ENCODE measurements around the gene PPP3CA.

The PPP3CA gene

DNA sequence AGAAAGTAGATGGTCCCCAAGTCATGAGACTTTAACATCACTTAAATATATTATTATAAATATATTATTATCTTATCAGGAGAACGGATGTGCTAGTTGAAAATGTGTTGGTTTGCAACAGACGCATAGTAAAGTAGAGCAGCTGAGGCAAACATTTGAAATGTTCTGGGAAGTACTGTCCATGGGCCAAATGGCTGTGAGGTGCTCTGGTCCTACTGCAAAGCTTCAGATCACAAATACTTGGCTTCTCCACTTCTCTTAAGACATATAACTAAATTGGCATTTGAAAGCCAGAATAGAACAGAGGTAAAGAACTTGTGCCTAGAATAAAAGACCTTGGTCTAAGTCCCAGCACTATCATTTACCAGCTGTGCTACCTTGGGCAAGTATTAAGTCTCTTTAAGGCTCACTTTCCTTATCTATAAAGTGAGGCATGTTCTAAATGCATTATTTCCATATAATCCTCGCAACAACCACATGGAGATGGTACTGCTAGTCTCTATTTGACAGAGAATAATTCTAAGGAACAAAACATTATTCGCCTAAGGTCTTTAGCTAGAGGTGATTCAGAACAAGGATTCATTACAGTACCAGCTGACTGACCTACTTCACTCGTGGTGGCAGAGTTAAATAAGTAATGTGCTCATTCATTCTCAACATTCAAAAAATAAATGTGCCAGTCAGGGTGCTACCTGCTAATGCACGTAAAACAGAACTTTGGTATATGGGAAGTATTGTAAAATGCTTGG lies 297.1 kb downstream of the PPP3CA start:
- DNase-seq (ENCODE audit: low read depth), result no peak

- DNase-seq (ENCODE audit: low read depth), result no peak
Observed at GRCh38 chr4:101049549-101050001, 297.8 kb downstream of the PPP3CA start.

DNA sequence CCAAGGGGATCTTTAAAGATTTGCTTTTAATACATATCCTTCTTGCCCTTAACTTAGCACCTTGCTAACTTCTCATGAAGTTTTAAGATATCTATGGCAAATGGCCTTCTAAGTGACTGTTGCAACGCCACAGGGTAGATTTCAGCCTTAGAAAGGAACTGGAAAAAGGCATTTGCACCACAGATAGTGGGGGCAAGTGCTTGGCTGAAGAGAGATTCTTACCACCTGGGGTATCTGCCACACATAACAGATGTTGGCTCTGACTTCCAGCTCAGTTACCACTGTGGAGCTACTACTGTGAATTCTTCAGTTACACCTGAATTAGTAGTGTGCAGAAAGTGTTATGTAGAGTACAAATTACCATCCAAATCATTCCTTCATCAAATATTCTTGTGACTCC lies 302.6 kb downstream of the PPP3CA start:
- no peak for DNase-seq (ENCODE audit: low read depth)

GRCh38 chr4:101042847-101043246 lies 304.5 kb downstream of the PPP3CA start:
- no peak for DNase-seq (ENCODE audit: low read depth)

GRCh38 chr4:101040776-101041175 lies 306.6 kb downstream of the PPP3CA start:
- no peak for DNase-seq (ENCODE audit: low read depth)

DNA sequence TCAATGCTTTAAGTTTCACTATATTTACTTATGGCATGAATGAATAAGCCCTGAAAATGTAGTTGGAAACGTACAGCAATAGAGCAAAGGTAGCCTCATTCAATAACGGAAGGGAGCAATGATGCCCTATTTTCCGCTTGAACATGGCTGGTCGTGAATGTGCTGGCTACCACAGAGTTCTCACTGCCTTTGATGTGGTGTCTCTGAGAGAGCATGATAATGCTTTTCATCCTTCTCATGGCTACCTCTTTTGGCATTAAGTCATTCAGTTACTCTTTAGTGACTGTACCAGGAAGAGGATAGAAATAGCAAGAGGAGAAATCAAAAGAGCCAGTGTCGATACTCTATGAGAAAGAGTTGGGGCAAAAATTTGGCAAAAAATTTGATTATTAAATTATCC lies 308.0 kb downstream of the PPP3CA start:
- no peak for DNase-seq (ENCODE audit: low read depth)

GRCh38 chr4:101037938-101038413 lies 309.4 kb downstream of the PPP3CA start:
- DNase-seq (ENCODE audit: low read depth), result no peak

GRCh38 chr4:101037249-101037648 lies 310.1 kb downstream of the PPP3CA start:
- DNase-seq (ENCODE audit: low read depth), result no peak

DNA sequence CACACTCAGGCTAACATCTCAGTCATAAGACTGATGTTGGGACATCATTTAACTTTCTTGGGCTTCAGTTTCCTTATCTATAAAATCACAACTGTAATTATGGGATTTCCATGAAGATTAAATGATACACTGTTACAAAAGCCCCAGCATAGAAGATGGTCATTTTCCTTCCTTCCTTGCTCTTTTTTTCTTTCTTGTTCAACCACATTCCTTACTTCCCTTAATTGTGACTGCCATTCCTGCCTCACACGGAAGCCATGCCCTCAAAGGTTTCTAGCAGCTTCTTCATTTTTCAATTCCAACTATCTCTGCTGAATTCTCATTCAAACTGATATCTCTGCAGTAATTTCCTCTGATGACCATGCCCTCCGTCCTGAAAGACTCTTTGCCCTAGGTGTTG lies 311.8 kb downstream of the PPP3CA start:
- no peak for DNase-seq (ENCODE audit: low read depth)

GRCh38 chr4:101033986-101034385 lies 313.3 kb downstream of the PPP3CA start:
- no peak for DNase-seq (ENCODE audit: low read depth)

DNA sequence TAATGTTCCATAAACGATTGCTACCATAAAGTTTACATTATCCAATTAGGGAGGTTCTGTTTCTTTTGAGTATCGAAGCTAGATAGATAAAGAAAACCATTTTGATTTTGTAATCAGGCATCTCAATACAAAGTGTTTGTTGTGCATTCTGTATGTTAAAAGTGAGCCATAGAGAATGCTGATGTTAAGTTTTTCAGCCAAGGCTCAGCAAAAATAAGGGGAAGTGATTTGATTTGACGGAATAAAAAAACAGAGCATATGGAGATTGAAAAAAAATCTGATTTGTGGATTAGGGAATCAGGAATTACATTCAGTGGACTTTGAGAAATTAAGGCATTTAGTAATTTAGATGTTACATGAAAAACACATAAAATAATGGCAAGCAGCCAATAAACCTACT lies 314.8 kb downstream of the PPP3CA start:
- no peak for DNase-seq (ENCODE audit: low read depth)

- DNase-seq (ENCODE audit: low read depth), result no peak
Observed at GRCh38 chr4:101031971-101032370, 315.4 kb downstream of the PPP3CA start.

GRCh38 chr4:101028886-101029285 lies 318.4 kb downstream of the PPP3CA start:
- DNase-seq (ENCODE audit: low read depth), result no peak

DNA sequence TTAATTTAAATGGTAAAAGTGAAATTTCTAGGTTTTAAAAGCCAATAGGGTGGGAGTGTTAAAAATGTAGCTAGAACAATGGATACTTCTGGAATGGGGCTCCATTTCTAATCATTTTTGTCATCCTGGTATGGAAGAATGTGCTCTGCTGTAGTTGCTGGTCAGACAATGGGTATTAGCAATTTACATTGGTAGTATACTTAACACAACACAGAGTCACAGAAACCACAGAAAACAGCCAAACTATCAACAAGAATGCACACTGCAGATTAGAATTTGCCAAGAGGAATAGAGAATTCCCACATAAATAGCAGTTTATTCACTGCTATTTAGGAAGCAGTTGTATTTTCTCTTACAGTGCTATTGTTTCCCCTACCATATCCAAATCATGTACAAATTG lies 319.6 kb downstream of the PPP3CA start:
- DNase-seq (ENCODE audit: low read depth), result no peak

DNA sequence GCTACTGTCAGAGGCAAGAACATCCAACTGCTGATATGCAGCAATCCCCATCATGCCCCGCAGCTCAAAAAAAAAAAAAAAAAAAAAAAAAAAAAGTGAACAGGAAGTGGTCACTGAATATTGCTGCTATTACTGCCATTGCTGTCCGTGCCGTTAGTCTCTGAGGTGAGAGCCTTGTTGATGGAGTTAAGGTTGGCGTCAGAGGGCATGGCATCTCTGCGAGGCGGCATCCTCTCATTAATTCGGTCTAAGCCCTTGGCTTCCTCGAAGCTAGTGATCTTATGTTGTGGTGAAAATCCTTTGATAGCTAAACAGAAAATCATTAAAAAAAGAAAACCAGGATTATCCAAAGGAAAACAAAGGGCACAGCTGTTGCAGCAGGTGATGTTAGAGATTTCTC lies 321.6 kb downstream of the PPP3CA start:
- DNase-seq (ENCODE audit: low read depth), result no peak

DNA sequence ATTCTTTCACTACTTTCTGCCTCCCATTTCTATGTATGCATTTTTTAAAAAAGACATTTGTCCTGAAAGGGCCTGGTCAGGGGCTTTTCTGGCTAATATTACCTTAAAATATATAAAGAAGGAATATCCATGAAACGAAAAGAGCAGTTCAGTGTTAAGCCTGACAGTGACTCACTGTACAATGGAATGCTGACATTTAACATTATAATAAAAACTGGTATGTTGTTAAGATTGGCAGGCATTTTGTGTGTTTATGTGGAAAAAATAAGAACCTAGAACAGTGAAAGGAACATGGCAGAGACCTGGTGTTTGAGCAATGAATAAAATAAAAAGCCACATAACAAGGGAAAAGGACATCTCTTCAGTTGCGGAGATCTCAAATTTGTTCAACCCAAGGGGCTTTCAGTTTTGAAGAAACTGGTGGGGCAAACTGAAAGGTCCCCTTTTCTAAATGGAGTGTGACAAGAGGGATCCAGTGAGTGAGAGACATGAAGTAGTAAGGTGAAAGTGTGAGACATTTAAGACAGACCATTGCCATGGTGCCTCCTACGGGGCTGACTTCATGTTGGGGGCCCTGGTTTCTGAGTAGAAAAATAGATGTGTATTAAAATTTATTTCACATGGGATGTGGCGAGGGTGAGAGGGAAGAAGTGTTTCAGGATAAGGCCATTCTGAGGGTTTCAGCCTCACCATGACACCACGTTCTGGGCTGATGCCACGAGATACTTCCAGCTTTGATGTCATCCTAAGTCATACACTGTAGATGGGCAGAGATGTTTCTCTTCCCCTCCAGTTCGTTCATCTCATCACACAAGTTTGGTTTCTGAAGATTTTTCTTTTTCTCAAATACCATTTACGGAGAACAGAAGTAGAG lies 324.9 kb downstream of the PPP3CA start:
- DNase-seq (ENCODE audit: low read depth), result no peak

DNA sequence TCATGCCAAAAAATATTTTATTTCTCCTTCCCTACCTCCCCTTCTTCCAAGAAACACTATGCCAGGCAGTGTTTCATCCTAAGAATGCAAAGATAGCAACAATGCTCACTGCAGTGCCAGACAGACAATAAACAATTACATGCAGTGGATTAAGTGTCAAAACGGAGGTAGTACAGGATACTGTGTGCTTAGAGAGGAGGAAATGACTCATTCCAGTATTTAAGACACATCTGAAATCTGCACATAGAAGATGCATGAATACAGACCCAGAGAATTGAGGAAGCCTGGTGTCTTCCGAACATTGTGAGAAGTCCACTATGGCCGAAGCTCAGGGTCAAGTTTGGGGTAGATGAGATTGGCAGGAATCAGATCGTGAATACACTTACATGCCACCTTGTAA lies 326.4 kb downstream of the PPP3CA start:
- DNase-seq (ENCODE audit: low read depth), result no peak

DNA sequence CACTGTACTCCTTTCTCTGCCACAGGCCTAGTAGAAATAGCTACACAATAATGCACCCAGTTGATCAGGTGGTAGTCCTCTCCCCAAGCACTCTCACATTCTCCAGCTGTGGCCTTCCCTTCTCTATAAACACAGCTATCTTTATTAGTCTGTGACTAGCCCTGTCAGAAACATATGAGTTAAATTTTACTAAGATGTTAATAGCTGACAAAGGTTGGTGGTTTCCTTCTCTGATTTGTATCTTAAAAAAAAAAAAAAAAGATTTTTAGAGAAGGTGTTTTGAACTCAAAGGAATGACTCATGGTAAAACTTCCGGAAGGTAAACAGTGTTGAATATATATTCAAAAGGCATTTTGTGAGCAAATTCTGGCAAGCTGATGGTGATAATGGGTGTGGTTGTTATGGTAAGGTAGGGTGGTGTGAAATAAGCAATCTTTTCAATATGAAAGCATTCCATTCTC lies 327.4 kb downstream of the PPP3CA start:
- DNase-seq (ENCODE audit: low read depth), result no peak

GRCh38 chr4:101019313-101019712 lies 328.0 kb downstream of the PPP3CA start:
- no peak for DNase-seq (ENCODE audit: low read depth)

DNA sequence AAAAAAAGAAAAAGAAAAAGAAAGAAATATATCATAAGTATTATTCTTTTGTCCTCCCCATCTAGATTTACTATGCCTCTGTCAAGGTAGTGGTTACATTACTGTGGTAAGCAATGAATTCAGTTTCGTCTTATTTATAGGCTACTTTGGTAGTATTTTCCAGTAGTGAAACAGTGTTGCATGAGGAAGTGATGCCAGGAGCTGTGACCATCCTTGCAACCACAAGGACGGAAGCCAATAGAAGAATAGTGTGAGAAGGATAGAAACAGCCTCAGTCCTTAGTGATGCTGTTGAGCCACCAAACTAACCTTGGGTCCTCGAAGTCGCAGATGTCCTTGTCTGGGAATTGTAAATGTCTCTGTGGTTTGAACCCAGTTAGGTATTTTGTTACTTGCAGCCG lies 328.5 kb downstream of the PPP3CA start:
- no peak for DNase-seq (ENCODE audit: low read depth)

DNA sequence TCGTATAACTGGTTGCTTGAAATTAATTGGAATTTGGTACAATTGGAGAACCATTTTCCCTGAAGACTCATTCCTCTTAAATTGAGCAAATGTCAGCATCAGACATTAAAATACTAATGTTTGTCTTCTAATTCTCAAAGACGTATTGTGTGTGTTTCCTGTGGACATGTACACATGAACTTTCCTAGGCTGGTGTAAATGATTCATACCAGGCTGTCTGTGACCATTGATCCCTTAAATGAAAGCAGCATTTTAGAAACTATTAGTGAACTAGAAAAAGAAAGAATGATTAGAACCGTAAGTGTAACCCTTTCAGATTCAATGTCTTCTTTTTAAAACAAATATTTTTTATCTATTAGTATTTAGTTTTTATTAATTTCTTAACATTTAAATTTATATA lies 332.9 kb downstream of the PPP3CA start:
- no peak for DNase-seq (ENCODE audit: low read depth)

DNA sequence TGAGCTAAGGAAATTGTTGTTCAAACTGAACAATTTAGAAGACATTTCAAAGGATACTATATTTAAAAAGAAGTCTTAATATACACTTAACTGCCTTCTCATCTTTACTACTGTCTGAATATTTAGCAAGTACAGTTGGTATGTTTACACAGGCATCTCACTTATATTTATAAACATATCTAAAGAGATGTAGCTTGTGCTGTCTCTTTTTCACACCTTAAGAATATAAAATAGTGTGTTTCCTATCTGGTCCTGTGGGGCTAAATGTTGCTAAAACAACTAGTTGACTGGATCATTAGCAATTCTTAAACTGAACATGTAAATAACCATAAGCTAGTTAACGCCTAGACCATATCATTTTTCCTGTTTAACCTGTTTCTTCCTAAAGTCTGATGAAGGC lies 336.3 kb downstream of the PPP3CA start:
- no peak for DNase-seq (ENCODE audit: low read depth)

GRCh38 chr4:101009471-101009870 lies 337.9 kb downstream of the PPP3CA start:
- DNase-seq (ENCODE audit: low read depth), result no peak

Data from HS-27A (cell line).